GM12878 (cell line): ENCODE measurements around the gene RNF31.

Experiments used
- CEBPZ ChIP-seq: fragments of 150-350 bp; IDR thresholded peaks from 2 replicates; pipeline ENCODE4 v1.6.1; 2016; ENCODE audit warnings: low read depth, low read length
- HDGF ChIP-seq: fragments of 450-650 bp; IDR thresholded peaks from 2 replicates; pipeline ENCODE4 v1.6.1; 2016; ENCODE audit warnings: antibody characterized with exemption
- ZNF274 ChIP-seq: IDR thresholded peaks from one replicate; pipeline ENCODE4 v1.8.0; 2011; ENCODE audit not compliant: insufficient read length, insufficient read depth
- TF ChIP-seq, protein P1 (sequence below), 3 experiments: IDR thresholded peaks in 2 of 3; conservative IDR thresholded peaks in 1 of 3; 2 replicates each; pipeline ENCODE4 v1.5.1; 2011; ENCODE audit warnings: low read depth in 3 of 3, low read length in 3 of 3, mild to moderate bottlenecking in 3 of 3, control low read depth in 2 of 3, moderate library complexity in 2 of 3, inconsistent platforms in 1 of 3, mixed read lengths in 1 of 3; ENCODE audit not compliant: control insufficient read depth in 2 of 3, insufficient read depth in 1 of 3; ENCODE audit errors: extremely low read depth in 1 of 3

DNA sequence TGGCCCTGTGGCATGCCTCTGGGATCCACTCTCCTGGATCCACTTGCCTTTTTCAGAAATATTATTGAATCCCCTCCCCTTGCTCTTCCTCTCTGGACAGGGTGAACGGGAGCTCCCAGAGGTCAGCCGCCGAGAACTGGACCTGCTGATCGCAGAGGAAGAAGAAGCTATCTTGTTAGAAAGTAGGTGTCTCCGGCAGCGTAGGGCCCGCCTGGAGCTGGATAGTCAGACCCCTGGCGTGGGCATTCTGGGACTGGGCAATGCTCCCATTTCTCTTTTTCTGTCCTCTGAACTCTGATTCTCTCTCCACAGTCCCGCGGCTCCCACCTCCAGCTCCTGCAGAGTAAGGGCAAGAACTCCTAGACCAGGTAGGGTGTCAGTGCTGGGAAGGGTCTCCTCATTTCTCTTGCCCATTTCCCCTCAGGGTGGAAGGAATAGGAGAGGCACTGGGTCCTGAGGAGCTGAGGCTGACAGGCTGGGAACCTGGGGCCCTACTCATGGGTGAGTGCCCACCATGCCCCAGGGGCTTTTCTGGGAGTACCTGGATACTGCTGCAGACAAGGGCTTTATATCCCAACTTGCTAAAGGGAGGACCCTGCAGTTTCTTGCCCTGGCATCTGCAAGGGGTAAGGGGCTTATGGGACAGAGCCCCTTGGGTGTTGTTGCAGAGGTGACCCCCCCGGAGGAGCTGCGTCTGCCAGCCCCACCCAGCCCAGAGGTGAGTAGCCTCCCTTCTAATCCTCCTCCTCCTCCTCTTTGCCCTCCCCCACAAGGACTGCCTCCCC lies 29.9 kb downstream of the RNF31 start:
- TF ChIP-seq HDGF: no peak
- TF ChIP-seq CEBPZ: no peak
- TF ChIP-seq, protein P1, sequence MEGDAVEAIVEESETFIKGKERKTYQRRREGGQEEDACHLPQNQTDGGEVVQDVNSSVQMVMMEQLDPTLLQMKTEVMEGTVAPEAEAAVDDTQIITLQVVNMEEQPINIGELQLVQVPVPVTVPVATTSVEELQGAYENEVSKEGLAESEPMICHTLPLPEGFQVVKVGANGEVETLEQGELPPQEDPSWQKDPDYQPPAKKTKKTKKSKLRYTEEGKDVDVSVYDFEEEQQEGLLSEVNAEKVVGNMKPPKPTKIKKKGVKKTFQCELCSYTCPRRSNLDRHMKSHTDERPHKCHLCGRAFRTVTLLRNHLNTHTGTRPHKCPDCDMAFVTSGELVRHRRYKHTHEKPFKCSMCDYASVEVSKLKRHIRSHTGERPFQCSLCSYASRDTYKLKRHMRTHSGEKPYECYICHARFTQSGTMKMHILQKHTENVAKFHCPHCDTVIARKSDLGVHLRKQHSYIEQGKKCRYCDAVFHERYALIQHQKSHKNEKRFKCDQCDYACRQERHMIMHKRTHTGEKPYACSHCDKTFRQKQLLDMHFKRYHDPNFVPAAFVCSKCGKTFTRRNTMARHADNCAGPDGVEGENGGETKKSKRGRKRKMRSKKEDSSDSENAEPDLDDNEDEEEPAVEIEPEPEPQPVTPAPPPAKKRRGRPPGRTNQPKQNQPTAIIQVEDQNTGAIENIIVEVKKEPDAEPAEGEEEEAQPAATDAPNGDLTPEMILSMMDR (IDR thresholded peaks at IDR 0.05 in 2 of 3, conservative IDR thresholded peaks at IDR 0.05 in 1 of 3; ENCODE audit: control insufficient read depth in 2 of 3, extremely low read depth in 1 of 3, insufficient read depth in 1 of 3, low read depth in 3 of 3, low read length in 3 of 3): no peak
- no peak for TF ChIP-seq ZNF274
